Breast epithelium (tissue), 3 donors: ENCODE data around the gene THOP1.

ENCODE experiments used
- CTCF ChIP-seq, 3 donors: fragments of 450-650 bp; IDR thresholded peaks; one replicate each; pipeline ENCODE4 v1.5.1; 2016 to 2017; ENCODE audit warnings: antibody characterized with exemption in 3 of 3, mild to moderate bottlenecking in 3 of 3, moderate library complexity in 3 of 3
- POLR2A ChIP-seq: fragments of 450-650 bp; IDR thresholded peaks from one replicate; pipeline ENCODE4 v1.6.1; 2016; ENCODE audit warnings: antibody characterized with exemption, mild to moderate bottlenecking, moderate library complexity
- POLR2AphosphoS5 ChIP-seq, 3 donors: sonication (generic); formaldehyde crosslinking; IDR thresholded peaks; one replicate each; pipeline ENCODE4 v1.6.1; 2017; ENCODE audit warnings: antibody characterized with exemption in 3 of 3

- no peak for TF ChIP-seq POLR2A
- TF ChIP-seq CTCF (IDR thresholded peaks at IDR 0.05): no peak
- TF ChIP-seq POLR2AphosphoS5 (IDR thresholded peaks at IDR 0.05): no peak
These were observed 26.6 kb downstream of the THOP1 start for GRCh38 chr19:2811735-2812413.
